ENCODE data around the gene MYO15A. TPM values are rescaled to one million over a fixed set of nuclear protein-coding genes. Genes with fewer than 3 reads are reported as not detected.
"Not testable (repeated sequence)": the region's sequence is repeated elsewhere in the genome, so short reads cannot be mapped to it uniquely, and the experiment has no call there.

MYO15A gene
- total RNA-seq, 1 donor from 2014 or later: 0.52 TPM

DNA sequence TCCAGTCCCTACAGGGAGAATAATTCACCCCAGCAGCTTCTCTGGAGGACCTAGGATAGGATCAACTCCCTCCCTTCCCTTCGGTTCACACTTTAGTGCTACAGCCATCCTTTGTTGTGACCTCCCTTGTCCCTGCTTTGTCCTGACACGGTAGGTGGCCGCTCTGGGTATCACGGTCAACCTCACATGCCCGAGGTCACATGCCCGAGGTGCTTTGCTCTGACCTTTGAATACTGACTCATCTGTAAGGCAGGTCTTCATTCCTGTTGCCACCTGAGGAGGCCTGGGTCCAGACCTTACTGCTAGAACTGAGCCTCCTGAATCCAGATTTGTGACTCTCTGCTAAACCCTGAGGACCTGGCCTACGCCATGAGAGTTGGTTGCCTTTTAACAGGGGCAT is 94.8 kb downstream of the MYO15A start:
- H3K27ac Mint-ChIP-seq (ENCODE audit: unreplicated experiment): no peak overlapping the region
- no peak for DNase-seq (ENCODE audit: low spot score)
- no peaks in the 10 kb centered on the region for H3K9me3 Mint-ChIP-seq (ENCODE audit: low read depth)
- H3K27me3 Mint-ChIP-seq (ENCODE audit: low read depth): no peaks in the 10 kb centered on the region
- H3K4me3 Mint-ChIP-seq (ENCODE audit: unreplicated experiment): no peak overlapping the region
- peaks cover 20% of the 10 kb centered on the region for H3K36me3 Mint-ChIP-seq (ENCODE audit: low read depth)
- no peak for TF ChIP-seq CTCF (IDR thresholded peaks at IDR 0.05)
- H3K4me1 Mint-ChIP-seq (ENCODE audit: low read depth): peaks cover 5% of the 10 kb centered on the region

GRCh38 chr17:18205861-18206260 is 97.3 kb downstream of the MYO15A start:
- Mint-ChIP-seq H3K4me1 (ENCODE audit: low read depth) (no peaks in the 10 kb centered on the region), H3K4me3 (ENCODE audit: unreplicated experiment) (no peak overlapping the region), H3K36me3 (ENCODE audit: low read depth) (peaks cover 35% of the 10 kb centered on the region), H3K9me3 (ENCODE audit: low read depth) (no peaks in the 10 kb centered on the region), H3K27me3 (ENCODE audit: low read depth) (no peaks in the 10 kb centered on the region), H3K27ac (ENCODE audit: unreplicated experiment) (no peak overlapping the region)
- TF ChIP-seq CTCF (IDR thresholded peaks at IDR 0.05): no peak
- no peak for DNase-seq (ENCODE audit: low spot score)

- H3K9me3 Mint-ChIP-seq (ENCODE audit: low read depth): no peaks in the 10 kb centered on the region
- TF ChIP-seq CTCF (IDR thresholded peaks at IDR 0.05): no peak
- H3K4me3 Mint-ChIP-seq (ENCODE audit: unreplicated experiment): no peak overlapping the region
- H3K27me3 Mint-ChIP-seq (ENCODE audit: low read depth): no peaks in the 10 kb centered on the region
- no peak for DNase-seq (ENCODE audit: low spot score)
- H3K4me1 Mint-ChIP-seq (ENCODE audit: low read depth): no peaks in the 10 kb centered on the region
- peaks cover 33% of the 10 kb centered on the region for H3K36me3 Mint-ChIP-seq (ENCODE audit: low read depth)
- no peak overlapping the region for H3K27ac Mint-ChIP-seq (ENCODE audit: unreplicated experiment)
These were observed 98.4 kb downstream of the MYO15A start for GRCh38 chr17:18206962-18207361.

GRCh38 chr17:18208092-18208491 is 99.5 kb downstream of the MYO15A start:
- Mint-ChIP-seq H3K4me1 (ENCODE audit: low read depth) (no peaks in the 10 kb centered on the region), H3K27ac (ENCODE audit: unreplicated experiment) (no peak overlapping the region), H3K27me3 (ENCODE audit: low read depth) (no peaks in the 10 kb centered on the region), H3K4me3 (ENCODE audit: unreplicated experiment) (no peak overlapping the region), H3K36me3 (ENCODE audit: low read depth) (peaks cover 33% of the 10 kb centered on the region), H3K9me3 (ENCODE audit: low read depth) (no peaks in the 10 kb centered on the region)
- TF ChIP-seq CTCF (IDR thresholded peaks at IDR 0.05): no peak
- no peak for DNase-seq (ENCODE audit: low spot score)

DNA sequence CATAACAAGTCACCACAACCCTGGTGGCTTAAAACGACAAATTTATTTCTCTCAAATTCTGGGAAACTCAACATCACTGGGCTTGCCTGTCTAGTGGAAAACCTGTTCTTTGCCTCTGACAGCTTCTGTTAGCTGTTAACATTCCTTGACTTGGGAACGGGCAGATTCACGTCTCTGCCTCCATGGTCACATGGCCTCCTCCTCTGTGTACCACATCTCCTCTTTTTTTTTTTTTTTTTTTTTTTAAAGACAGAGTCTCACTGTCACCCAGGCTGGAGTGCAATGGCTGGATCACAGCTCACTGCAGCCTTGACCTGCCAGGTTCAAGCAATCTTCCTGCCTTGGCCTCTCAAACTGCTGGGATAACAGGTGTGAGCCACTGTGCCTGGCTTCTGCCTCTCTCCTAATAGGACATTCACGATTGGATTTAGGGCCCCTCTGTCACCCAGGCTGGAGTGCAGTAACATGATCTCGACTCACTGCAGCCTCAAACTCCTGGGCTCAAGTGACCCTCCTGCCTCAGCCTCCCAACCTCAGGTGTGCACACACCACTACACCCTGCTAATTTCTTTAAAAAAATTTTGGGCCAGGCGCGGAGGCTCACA is 105.2 kb downstream of the MYO15A start:
- Mint-ChIP-seq H3K27me3 (ENCODE audit: low read depth) (no peaks in the 10 kb centered on the region), H3K9me3 (ENCODE audit: low read depth) (no peaks in the 10 kb centered on the region), H3K4me3 (ENCODE audit: unreplicated experiment) (no peak overlapping the region), H3K36me3 (ENCODE audit: low read depth) (peaks cover 16% of the 10 kb centered on the region), H3K27ac (ENCODE audit: unreplicated experiment) (no peak overlapping the region), H3K4me1 (ENCODE audit: low read depth) (peaks cover 1% of the 10 kb centered on the region)
- no peak for TF ChIP-seq CTCF (IDR thresholded peaks at IDR 0.05)
- no peak for DNase-seq (ENCODE audit: low spot score)

GRCh38 chr17:18216906-18217305 is 108.3 kb downstream of the MYO15A start:
- H3K36me3 Mint-ChIP-seq (ENCODE audit: low read depth); H3K4me3 Mint-ChIP-seq (ENCODE audit: unreplicated experiment); H3K4me1 Mint-ChIP-seq (ENCODE audit: low read depth); DNase-seq (ENCODE audit: low spot score); H3K27me3 Mint-ChIP-seq (ENCODE audit: low read depth); H3K27ac Mint-ChIP-seq (ENCODE audit: unreplicated experiment); H3K9me3 Mint-ChIP-seq (ENCODE audit: low read depth): not testable (repeated sequence)

Data from chondrocyte (in vitro differentiated cells).